Activated CD4-positive, alpha-beta T cell treated with anti-CD3 and anti-CD28 coated beads, Interleukin-2, amount 10 ng/mL, durations not matched to agents 7 days and 5 days (primary cell): ENCODE measurements around the gene ACAT2. TPM values are rescaled to one million over a fixed set of nuclear protein-coding genes. Genes with fewer than 3 reads are reported as not detected.
A peak's percentile ranks its signal among the peaks of the same experiment; 100 is the strongest.
"Not testable (repeated sequence)": the region's sequence is repeated elsewhere in the genome, so short reads cannot be mapped to it uniquely, and the experiment has no call there.

Experiments
- CTCF ChIA-PET: fragments of 350-600 bp; sonication (Branson Sonifier 250); formaldehyde crosslinking; loops from one replicate; lab custom pipeline; 2021; ENCODE audit warnings: antibody characterized with exemption; lab: Charles Lee
- POLR2A ChIA-PET: fragments of 350-600 bp; sonication (Branson Sonifier 250); formaldehyde crosslinking; loops from one replicate; lab custom pipeline; 2021; ENCODE audit warnings: antibody characterized with exemption; lab: Charles Lee
- DNase-seq: peaks from one replicate; pipeline ENCODE4 v3.0.0-alpha.2; 2020
- H3K27ac Mint-ChIP-seq: one replicate; pipeline ENCODE4 v1.8.0; 2021; ENCODE audit warnings: mild to moderate bottlenecking, moderate library complexity, mixed read lengths
- H3K27me3 Mint-ChIP-seq: one replicate; pipeline ENCODE4 v1.8.0; 2021; ENCODE audit warnings: mixed read lengths
- H3K36me3 Mint-ChIP-seq: one replicate; pipeline ENCODE4 v1.8.0; 2021; ENCODE audit warnings: low read depth, mixed read lengths
- H3K4me1 Mint-ChIP-seq: one replicate; pipeline ENCODE4 v1.8.0; 2021; ENCODE audit warnings: mixed read lengths
- H3K4me3 Mint-ChIP-seq: one replicate; pipeline ENCODE4 v1.8.0; 2021; ENCODE audit warnings: mild to moderate bottlenecking, moderate library complexity, mixed read lengths
- H3K9me3 Mint-ChIP-seq: one replicate; pipeline ENCODE4 v1.8.0; 2021; ENCODE audit warnings: mixed read lengths
- total RNA-seq, 2 experiments: library from RNA; stranded (reverse); gene quantifications; one replicate each; pipeline ENCODE4 v1.2.3, GENCODE V29; 2021

ACAT2 gene
- total RNA-seq, 2 experiments from 2014 or later: 58.4 to 65.8 TPM

DNA sequence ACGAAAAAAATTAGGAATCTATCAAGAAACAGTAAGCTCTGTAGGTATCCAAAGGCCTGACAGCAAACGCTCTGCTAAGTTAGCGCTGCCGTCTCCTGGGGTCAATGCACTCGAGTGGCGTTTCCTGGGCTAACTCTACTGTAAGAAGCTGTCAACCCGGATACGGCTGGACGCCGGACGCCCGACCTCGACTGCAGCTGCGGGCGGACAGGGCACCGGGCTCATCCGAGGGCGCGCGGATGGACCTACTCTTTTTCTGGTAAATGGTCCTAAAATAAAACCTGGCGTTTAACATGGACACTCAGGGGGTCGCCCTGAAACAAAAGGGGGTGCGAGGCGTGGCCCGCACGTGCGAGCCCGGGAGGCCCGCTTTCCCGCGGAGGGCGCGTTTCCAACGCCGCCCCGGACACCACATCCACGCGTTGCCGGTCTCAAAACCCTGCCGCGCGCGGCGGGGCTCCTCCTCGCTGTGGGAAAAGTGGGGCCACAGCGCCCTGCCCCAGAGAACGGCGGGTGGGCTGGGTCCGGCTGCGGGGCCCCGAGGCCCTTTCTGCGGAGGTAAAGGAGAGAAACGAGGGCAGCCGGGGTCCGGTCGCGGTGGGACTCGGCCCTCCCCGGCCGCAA, 27.0 kb downstream of the ACAT2 start:
- ChIA-PET POLR2A (no interaction called here), CTCF (interaction anchor here (0.6 to 1.3 kb wide), 7 partner anchors 8 to 95 kb away, joined by 3 to 4 read pairs (median 3); no protein-coding TSS in a partner anchor)
- peak; percentile 23 for DNase-seq
- Mint-ChIP-seq H3K27me3 (no peaks in the 10 kb centered on the region), H3K4me1 (peaks cover 55% of the 10 kb centered on the region), H3K36me3 (peaks cover 68% of the 10 kb centered on the region), H3K27ac (peak overlapping the region; percentile 91), H3K4me3 (peak overlapping the region; percentile 100), H3K9me3 (no peaks in the 10 kb centered on the region)

- POLR2A ChIA-PET: interaction anchor here (0.6 to 1.7 kb wide), 7 partner anchors 28 to 682 kb away, joined by 3 to 6 read pairs (median 4); partner anchors contain the start of genes ACAT2, SOD2 and WTAP
- peak; percentile 100 for DNase-seq
- H3K4me3 Mint-ChIP-seq: peak within 1 kb of the TSS; percentile 100
- peaks cover 57% of the 10 kb centered on the region for H3K4me1 Mint-ChIP-seq
- H3K9me3 Mint-ChIP-seq: no peaks in the 10 kb centered on the region
- H3K36me3 Mint-ChIP-seq: peaks cover 71% of the 10 kb centered on the region
- H3K27me3 Mint-ChIP-seq: no peaks in the 10 kb centered on the region
- peak within 1 kb of the TSS; percentile 99 for H3K27ac Mint-ChIP-seq
- CTCF ChIA-PET: interaction anchor here (0.7 to 1.9 kb wide), 10 partner anchors 7 to 98 kb away, joined by 3 to 5 read pairs (median 4); no protein-coding TSS in a partner anchor
Observed at GRCh38 chr6:159789377-159790148, 27.7 kb downstream of the ACAT2 start, which contains the start of gene TCP1. Gene TCP1, minus strand, starts transcription at chr6:159789602. Its CDS starts 134 bp downstream, at chr6:159789468.

DNA sequence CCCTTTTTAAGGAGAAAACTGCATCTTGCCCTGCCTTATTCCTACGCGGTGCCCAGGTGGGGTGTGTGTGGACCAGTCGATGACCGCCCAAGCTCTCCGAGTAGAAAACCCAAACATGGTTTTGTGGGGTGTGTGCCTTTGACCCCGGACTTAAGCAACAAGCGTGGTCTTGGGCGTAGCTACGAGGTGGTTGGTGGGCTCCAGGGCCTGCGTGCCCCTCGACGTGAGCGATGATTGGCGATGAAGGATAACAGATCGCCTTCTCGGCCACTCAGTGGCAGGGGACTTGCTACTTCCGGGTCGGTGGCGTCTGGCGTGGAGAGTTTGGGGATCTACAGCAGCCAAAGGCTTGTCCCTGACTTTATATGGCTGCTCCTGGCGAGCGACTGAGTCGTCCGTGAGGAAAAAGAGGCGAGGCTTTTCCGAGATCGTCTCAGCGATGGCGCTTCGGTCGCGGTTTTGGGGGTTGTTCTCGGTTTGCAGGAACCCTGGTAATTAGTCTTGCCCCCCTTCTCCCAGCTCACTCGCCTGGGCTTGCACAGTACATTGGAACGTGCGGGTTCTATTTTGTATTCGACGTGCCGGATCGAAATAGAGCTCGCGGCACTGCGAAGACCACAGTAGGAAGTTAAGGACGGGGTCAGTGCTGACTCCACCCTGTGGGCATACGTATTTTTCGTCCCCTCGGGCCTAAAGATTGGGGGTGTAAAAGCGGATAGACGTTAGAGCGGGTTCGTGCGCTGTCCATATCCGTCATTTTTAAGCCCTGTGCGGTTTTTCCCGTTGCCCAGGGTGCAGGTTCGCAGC, 28.5 kb downstream of the ACAT2 start, which contains the start of gene MRPL18:
Gene MRPL18, plus strand, starts transcription at position 319 of the 807 bp plus-strand sequence. Its CDS starts 121 bp downstream, at position 440.
- DNase-seq: peak; percentile 93
- Mint-ChIP-seq H3K27me3 (no peaks in the 10 kb centered on the region), H3K9me3 (no peaks in the 10 kb centered on the region), H3K27ac (peak within 1 kb of the TSS; percentile 99), H3K36me3 (peaks cover 68% of the 10 kb centered on the region), H3K4me1 (peaks cover 55% of the 10 kb centered on the region), H3K4me3 (peak within 1 kb of the TSS; percentile 100)
- ChIA-PET POLR2A (interaction anchor here (0.6 to 1.7 kb wide), 6 partner anchors 29 to 183 kb away, joined by 3 to 6 read pairs (median 4); partner anchors contain the start of genes ACAT2, SOD2 and WTAP), CTCF (interaction anchor here (0.8 to 1.9 kb wide), 9 partner anchors 8 to 99 kb away, joined by 3 to 5 read pairs (median 4); partner anchors contain the start of gene PNLDC1)

GRCh38 chr6:159790956-159791598, 29.2 kb downstream of the ACAT2 start:
- Mint-ChIP-seq H3K27me3 (no peaks in the 10 kb centered on the region), H3K4me1 (peaks cover 49% of the 10 kb centered on the region), H3K36me3 (peaks cover 64% of the 10 kb centered on the region), H3K27ac (peak overlapping the region; percentile 99), H3K4me3 (peak overlapping the region; percentile 100), H3K9me3 (no peaks in the 10 kb centered on the region)
- POLR2A ChIA-PET: interaction anchor here (0.6 to 1.7 kb wide), 2 partner anchors 64 to 139 kb away, joined by 3 to 5 read pairs; partner anchors contain the start of gene WTAP
- no peak for DNase-seq
- CTCF ChIA-PET: interaction anchor here (0.6 to 1.9 kb wide), 5 partner anchors 10 to 308 kb away, joined by 3 to 5 read pairs (median 4); partner anchors contain the start of gene PNLDC1

GRCh38 chr6:159794976-159795375, 33.1 kb downstream of the ACAT2 start:
- CTCF ChIA-PET, H3K9me3 Mint-ChIP-seq, POLR2A ChIA-PET, H3K4me3 Mint-ChIP-seq, H3K27ac Mint-ChIP-seq, DNase-seq, H3K27me3 Mint-ChIP-seq: not testable (repeated sequence)
- H3K4me1 Mint-ChIP-seq: peaks cover 29% of the 10 kb centered on the region
- H3K36me3 Mint-ChIP-seq: peaks cover 65% of the 10 kb centered on the region

- Mint-ChIP-seq H3K36me3 (peaks cover 51% of the 10 kb centered on the region), H3K27ac (no peak overlapping the region), H3K27me3 (no peaks in the 10 kb centered on the region), H3K9me3 (no peaks in the 10 kb centered on the region), H3K4me3 (no peak overlapping the region), H3K4me1 (peaks cover 14% of the 10 kb centered on the region)
- ChIA-PET POLR2A (no interaction called here), CTCF (no interaction called here)
- no peak for DNase-seq
Observed at GRCh38 chr6:159797554-159797953, 35.7 kb downstream of the ACAT2 start.

DNA sequence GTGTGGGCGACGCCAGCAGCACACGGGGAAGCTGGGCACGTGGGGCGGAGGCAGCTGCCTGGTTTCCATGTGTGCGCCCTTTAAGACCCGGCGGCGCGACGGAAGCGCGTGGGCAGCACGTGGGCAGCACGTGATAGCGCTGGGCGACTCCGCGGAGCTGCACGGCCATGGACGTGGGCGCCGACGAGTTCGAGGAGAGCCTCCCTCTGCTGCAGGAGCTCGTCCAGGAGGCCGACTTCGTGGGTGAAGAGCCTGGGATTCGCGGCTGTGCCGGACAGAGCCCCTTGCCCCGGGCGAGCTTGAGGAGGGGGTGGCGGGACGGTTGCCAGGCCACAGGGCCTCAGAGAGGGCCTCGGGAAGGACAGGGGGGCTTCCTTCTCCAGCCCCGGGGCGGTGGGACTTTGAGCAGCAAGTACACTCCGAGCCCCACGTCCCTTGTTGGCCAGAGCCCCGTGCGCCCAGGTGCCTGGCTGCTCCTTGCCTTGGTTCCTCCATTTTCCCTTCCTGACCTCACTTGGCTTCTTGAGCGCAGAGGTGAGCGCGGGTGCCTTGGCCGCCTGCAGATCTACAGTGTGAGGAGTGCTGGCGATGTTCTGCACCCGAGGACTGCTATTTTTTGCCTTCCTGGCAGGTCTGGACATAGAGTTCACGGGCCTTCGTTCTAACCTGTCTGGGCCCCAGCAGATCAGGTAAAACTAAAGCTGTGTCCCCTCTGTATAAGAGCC, 38.5 kb downstream of the ACAT2 start, which contains the start of gene PNLDC1:
Gene PNLDC1, plus strand, starts transcription at position 136 of the 725 bp plus-strand sequence. Its CDS starts 32 bp downstream, at position 168.
- no peak within 1 kb of the TSS for H3K4me3 Mint-ChIP-seq
- POLR2A ChIA-PET: no interaction called here
- H3K27ac Mint-ChIP-seq: no peak within 1 kb of the TSS
- no peak for DNase-seq
- CTCF ChIA-PET: interaction anchor here (1.9 kb wide), 1 partner anchor 9 kb away, joined by 5 read pairs; no protein-coding TSS in a partner anchor
- H3K9me3 Mint-ChIP-seq: no peaks in the 10 kb centered on the region
- H3K4me1 Mint-ChIP-seq: no peaks in the 10 kb centered on the region
- H3K27me3 Mint-ChIP-seq: no peaks in the 10 kb centered on the region
- peaks cover 32% of the 10 kb centered on the region for H3K36me3 Mint-ChIP-seq

DNA sequence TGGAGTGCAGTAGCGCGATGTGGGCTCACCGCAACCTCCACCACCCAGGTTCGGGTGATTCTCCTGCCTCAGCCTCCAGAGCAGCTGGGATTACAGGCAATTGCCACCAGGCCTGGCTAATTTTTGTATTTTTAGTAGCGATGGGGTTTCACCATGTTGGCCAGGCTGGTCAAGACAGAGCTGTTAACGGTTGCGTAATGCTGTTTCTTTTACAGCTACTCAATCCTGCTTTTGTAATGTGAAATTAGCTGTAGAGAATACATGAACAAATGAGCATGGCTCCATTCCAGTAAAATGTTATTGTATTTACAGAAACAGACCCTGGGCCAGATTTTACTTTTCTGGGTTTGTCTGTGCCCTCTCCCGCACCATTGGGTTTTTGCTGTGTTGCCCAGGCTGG, 40.1 kb downstream of the ACAT2 start:
- ChIA-PET POLR2A (no interaction called here), CTCF (interaction anchor here (0.6 to 1.3 kb wide), 3 partner anchors 9 to 1454 kb away, joined by 3 read pairs; partner anchors contain the start of gene TCP1)

DNA sequence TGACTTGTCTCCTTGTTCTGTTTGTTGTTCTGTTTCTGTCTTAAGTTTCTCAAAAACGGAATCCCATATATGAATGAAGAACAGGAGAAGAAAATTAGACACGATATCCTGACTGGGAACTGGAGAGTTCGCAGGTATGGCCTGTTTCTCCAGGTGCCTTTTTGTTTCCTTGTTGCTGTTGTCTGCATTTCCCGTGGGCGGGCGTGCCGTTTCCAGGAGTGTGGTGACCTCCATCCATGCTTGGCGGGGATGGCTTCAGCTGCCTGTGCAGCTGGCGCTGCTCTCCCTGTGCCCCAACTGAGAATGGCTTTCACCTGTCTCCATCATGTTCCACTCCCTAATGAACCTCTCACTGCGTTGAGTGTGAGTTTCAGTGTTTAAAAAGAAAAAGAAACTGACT, 42.7 kb downstream of the ACAT2 start:
- POLR2A ChIA-PET: no interaction called here
- no peak for DNase-seq
- Mint-ChIP-seq H3K9me3 (no peaks in the 10 kb centered on the region), H3K4me3 (no peak overlapping the region), H3K4me1 (peaks cover 2% of the 10 kb centered on the region), H3K27ac (no peak overlapping the region), H3K27me3 (no peaks in the 10 kb centered on the region), H3K36me3 (peaks cover 3% of the 10 kb centered on the region)
- CTCF ChIA-PET: no interaction called here

More for the DNA sequence above, 40.1 kb downstream of the ACAT2 start:
- no peak for DNase-seq
- H3K27ac Mint-ChIP-seq: no peak overlapping the region
- peaks cover 26% of the 10 kb centered on the region for H3K36me3 Mint-ChIP-seq
- H3K9me3 Mint-ChIP-seq: no peaks in the 10 kb centered on the region
- H3K4me3 Mint-ChIP-seq: no peak overlapping the region
- H3K4me1 Mint-ChIP-seq: no peaks in the 10 kb centered on the region
- H3K27me3 Mint-ChIP-seq: no peaks in the 10 kb centered on the region

GRCh38 chr6:159805440-159806020, 43.7 kb downstream of the ACAT2 start:
- Mint-ChIP-seq H3K9me3 (no peaks in the 10 kb centered on the region), H3K36me3 (no peaks in the 10 kb centered on the region), H3K27me3 (no peaks in the 10 kb centered on the region), H3K27ac (no peak overlapping the region), H3K4me1 (peaks cover 4% of the 10 kb centered on the region), H3K4me3 (no peak overlapping the region)
- POLR2A ChIA-PET: no interaction called here
- no peak for DNase-seq
- CTCF ChIA-PET: interaction anchor here (1.1 kb wide), 1 partner anchor 9 kb away, joined by 3 read pairs; no protein-coding TSS in a partner anchor

DNA sequence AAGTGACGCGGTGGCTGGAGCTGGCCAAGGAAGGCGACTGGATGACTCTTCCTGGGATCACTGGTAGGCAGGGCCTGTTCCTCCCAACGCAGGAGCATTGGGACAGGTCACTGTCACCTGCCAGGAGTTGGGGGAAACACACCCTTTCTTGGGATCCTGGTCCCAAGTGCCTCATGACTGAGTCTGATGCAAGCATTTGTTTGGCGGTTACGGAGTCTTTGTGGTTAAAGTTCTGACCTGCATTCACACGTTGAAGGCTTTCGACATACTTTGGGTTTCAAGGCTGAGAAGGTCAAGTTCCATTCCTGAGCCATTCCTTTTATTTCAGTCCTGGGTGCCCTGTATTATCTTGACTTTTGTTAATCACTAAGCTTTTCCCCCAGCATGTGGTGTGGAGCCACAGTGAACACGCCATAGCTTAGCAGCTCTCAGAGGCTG, 44.2 kb downstream of the ACAT2 start:
- POLR2A ChIA-PET: no interaction called here
- H3K36me3 Mint-ChIP-seq: no peaks in the 10 kb centered on the region
- CTCF ChIA-PET: no interaction called here

More for the DNA sequence above, 44.2 kb downstream of the ACAT2 start:
- H3K4me3 Mint-ChIP-seq: no peak overlapping the region
- no peak overlapping the region for H3K27ac Mint-ChIP-seq
- peaks cover 4% of the 10 kb centered on the region for H3K4me1 Mint-ChIP-seq
- no peaks in the 10 kb centered on the region for H3K27me3 Mint-ChIP-seq
- H3K9me3 Mint-ChIP-seq: no peaks in the 10 kb centered on the region
- DNase-seq: no peak
